Islet of Langerhans (tissue), 1 donor: Measurements from ENCODE around the gene TMEM31.
"Not testable (repeated sequence)": the region's sequence is repeated elsewhere in the genome, so short reads cannot be mapped to it uniquely, and the experiment has no call there.

Experiments used
- FAIRE-seq: peaks from one replicate; lab custom pipeline; 2011; peaks lifted over from hg19 to GRCh38; lab: Jason Lieb, UNC

Gene TMEM31

GRCh38 chrX:103726477-103726876, 15.8 kb downstream of the TMEM31 start:
- FAIRE-seq: no peak

GRCh38 chrX:103727115-103727514, 16.4 kb downstream of the TMEM31 start:
- FAIRE-seq: no peak

- no peak for FAIRE-seq
These were observed 18.3 kb downstream of the TMEM31 start for GRCh38 chrX:103729015-103729414.

GRCh38 chrX:103730147-103730795, 19.6 kb downstream of the TMEM31 start:
- FAIRE-seq: no peak

GRCh38 chrX:103730796-103731493, 20.2 kb downstream of the TMEM31 start:
- FAIRE-seq: no peak

- no peak for FAIRE-seq
These were observed 22.3 kb downstream of the TMEM31 start for GRCh38 chrX:103733017-103733416.

GRCh38 chrX:103734125-103734760, 23.5 kb downstream of the TMEM31 start:
- FAIRE-seq: no peak

GRCh38 chrX:103737696-103738095, 27.0 kb downstream of the TMEM31 start:
- FAIRE-seq: no peak

- no peak for FAIRE-seq
These were observed 28.7 kb downstream of the TMEM31 start for GRCh38 chrX:103739421-103739820.

- no peak for FAIRE-seq
These were observed 31.2 kb downstream of the TMEM31 start for GRCh38 chrX:103741879-103742278.

- FAIRE-seq: no peak
These were observed 31.6 kb downstream of the TMEM31 start for GRCh38 chrX:103742339-103742738.

- no peak for FAIRE-seq
These were observed 36.5 kb downstream of the TMEM31 start for GRCh38 chrX:103747163-103747562.

GRCh38 chrX:103754401-103754800, 43.7 kb downstream of the TMEM31 start:
- FAIRE-seq: no peak

GRCh38 chrX:103756736-103757135, 46.0 kb downstream of the TMEM31 start:
- FAIRE-seq: no peak

- no peak for FAIRE-seq
These were observed 47.8 kb downstream of the TMEM31 start for GRCh38 chrX:103758555-103758954.

- not testable (repeated sequence) for FAIRE-seq
These were observed 52.8 kb downstream of the TMEM31 start for GRCh38 chrX:103763541-103763940.
